GF-D8 (cell line): Measurements from ENCODE around the gene PIM3.

Experiments
- DNase-seq: peaks from one replicate; lab custom pipeline; 2025; lab: John Stamatoyannopoulos, UW

The PIM3 gene

GRCh38 chr22:49928185-49928495, 32.4 kb upstream of the PIM3 start:
- DNase-seq: no peak

- no peak for DNase-seq
These were observed 31.9 kb upstream of the PIM3 start for GRCh38 chr22:49928555-49929210.

GRCh38 chr22:49929211-49929979, 31.2 kb upstream of the PIM3 start:
- DNase-seq: no peak

- DNase-seq: no peak
These were observed 30.5 kb upstream of the PIM3 start for GRCh38 chr22:49929994-49930575.

GRCh38 chr22:49930596-49931412, 29.8 kb upstream of the PIM3 start:
- peak; percentile 81 for DNase-seq

GRCh38 chr22:49933236-49934159, 27.1 kb upstream of the PIM3 start:
- DNase-seq: no peak

- DNase-seq: no peak
These were observed 26.2 kb upstream of the PIM3 start for GRCh38 chr22:49934160-49934890.

GRCh38 chr22:49934891-49935557, 25.5 kb upstream of the PIM3 start:
- DNase-seq: no peak

GRCh38 chr22:49935561-49935960, 25.0 kb upstream of the PIM3 start:
- DNase-seq: no peak

GRCh38 chr22:49936018-49936972, 24.3 kb upstream of the PIM3 start:
- DNase-seq: peak; percentile 62

GRCh38 chr22:49936973-49937757, 23.4 kb upstream of the PIM3 start:
- DNase-seq: no peak

GRCh38 chr22:49937758-49938564, 22.6 kb upstream of the PIM3 start:
- DNase-seq: no peak

- DNase-seq: no peak
These were observed 21.9 kb upstream of the PIM3 start for GRCh38 chr22:49938565-49939136.

GRCh38 chr22:49941507-49942316, 18.9 kb upstream of the PIM3 start:
- DNase-seq: no peak

- DNase-seq: no peak
These were observed 17.8 kb upstream of the PIM3 start for GRCh38 chr22:49942565-49943404.
